Astrocyte (in vitro differentiated cells and primary cell): ENCODE data around the gene COL26A1. TPM values are rescaled to one million over a fixed set of nuclear protein-coding genes. Genes with fewer than 3 reads are reported as not detected.

ENCODE experiments used
- DNase-seq: peaks from one replicate; pipeline ENCODE4 v3.0.0-alpha.2; 2010; ENCODE audit warnings: low read depth
- FAIRE-seq: peaks from 2 replicates; lab custom pipeline; 2011; peaks lifted over from hg19 to GRCh38; lab: Jason Lieb, UNC
- H2AFZ ChIP-seq: 2 replicates; pipeline ENCODE4 v1.6.0; 2012; ENCODE audit warnings: low read depth, low read length, inconsistent platforms
- H3K27ac ChIP-seq: 2 replicates; pipeline ENCODE4 v1.5.1; 2011; ENCODE audit warnings: low read depth, low read length, inconsistent platforms
- H3K27me3 ChIP-seq: 2 replicates; pipeline ENCODE4 v1.6.0; 2011; ENCODE audit warnings: low read length, inconsistent platforms; ENCODE audit not compliant: insufficient read depth
- H3K36me3 ChIP-seq: 2 replicates; pipeline ENCODE4 v1.5.1; 2011; ENCODE audit warnings: low read length, inconsistent platforms; ENCODE audit not compliant: insufficient read depth
- H3K4me1 ChIP-seq: 2 replicates; pipeline ENCODE4 v1.5.1; 2011; ENCODE audit warnings: low read length, inconsistent platforms; ENCODE audit not compliant: insufficient read depth
- H3K4me2 ChIP-seq: 2 replicates; pipeline ENCODE4 v1.6.0; 2012; ENCODE audit warnings: low read length, inconsistent platforms
- H3K4me3 ChIP-seq: 2 replicates; pipeline ENCODE4 v1.5.1; 2011; ENCODE audit warnings: low read depth, mild to moderate bottlenecking, low read length, inconsistent platforms; ENCODE audit not compliant: insufficient read depth
- H3K79me2 ChIP-seq: 2 replicates; pipeline ENCODE4 v1.6.0; 2012; ENCODE audit warnings: mild to moderate bottlenecking, low read length, inconsistent platforms; ENCODE audit not compliant: insufficient read depth
- H3K9ac ChIP-seq: 2 replicates; pipeline ENCODE4 v1.6.0; 2012; ENCODE audit warnings: mild to moderate bottlenecking, low read length, inconsistent platforms
- H3K9me3 ChIP-seq: 2 replicates; pipeline ENCODE4 v1.5.1; 2012; ENCODE audit warnings: low read depth, mild to moderate bottlenecking, low read length, inconsistent platforms; ENCODE audit not compliant: insufficient read depth
- H4K20me1 ChIP-seq: 2 replicates; pipeline ENCODE4 v1.6.0; 2012; ENCODE audit warnings: low read length, inconsistent platforms; ENCODE audit not compliant: insufficient read depth
- H3K27ac Mint-ChIP-seq: one replicate; pipeline ENCODE4 v1.8.0; 2021; ENCODE audit warnings: mild to moderate bottlenecking, mixed read lengths; ENCODE audit not compliant: unreplicated experiment
- H3K27me3 Mint-ChIP-seq: one replicate; pipeline ENCODE4 v1.8.0; 2021; ENCODE audit warnings: low read depth, mixed read lengths; ENCODE audit not compliant: unreplicated experiment
- H3K36me3 Mint-ChIP-seq: one replicate; pipeline ENCODE4 v1.8.0; 2021; ENCODE audit warnings: low read depth, mixed read lengths; ENCODE audit not compliant: unreplicated experiment
- H3K4me1 Mint-ChIP-seq: one replicate; pipeline ENCODE4 v1.8.0; 2021; ENCODE audit warnings: low read depth, mixed read lengths; ENCODE audit not compliant: unreplicated experiment
- H3K4me3 Mint-ChIP-seq: one replicate; pipeline ENCODE4 v1.8.0; 2021; ENCODE audit warnings: mild to moderate bottlenecking, moderate library complexity, mixed read lengths; ENCODE audit not compliant: unreplicated experiment
- H3K9me3 Mint-ChIP-seq: one replicate; pipeline ENCODE4 v1.8.0; 2021; ENCODE audit warnings: mild to moderate bottlenecking, mixed read lengths; ENCODE audit not compliant: unreplicated experiment
- CTCF ChIP-seq: IDR thresholded peaks from 2 replicates; pipeline ENCODE4 v1.5.1; 2011; ENCODE audit warnings: low read depth, mild to moderate bottlenecking, inconsistent platforms, low read length, moderate library complexity; ENCODE audit not compliant: insufficient read depth
- EZH2 ChIP-seq: IDR thresholded peaks from 2 replicates; pipeline ENCODE4 v1.6.1; 2012; ENCODE audit warnings: mild to moderate bottlenecking, low read length, inconsistent platforms; ENCODE audit not compliant: insufficient read depth
- total RNA-seq: library from RNA; stranded (reverse); gene quantifications from 2 replicates; pipeline ENCODE4 v1.2.1, GENCODE V29; 2021

Gene COL26A1
- total RNA-seq, 1 donor from 2014 or later = 7.1 TPM

GRCh38 chr7:101522021-101522420 is 159.3 kb downstream of the COL26A1 start:
- H3K4me1 Mint-ChIP-seq = no peaks in the 10 kb centered on the region
- peaks cover 2% of the 10 kb centered on the region for H3K36me3 Mint-ChIP-seq
- Histone ChIP-seq H3K4me2 (no peak overlapping the region), H3K79me2 (no peaks in the 10 kb centered on the region), H3K9ac (no peak overlapping the region), H3K4me3 (no peak overlapping the region), H3K4me1 (no peaks in the 10 kb centered on the region), H3K27ac (no peak overlapping the region), H3K36me3 (no peaks in the 10 kb centered on the region), H2AFZ (no peak overlapping the region), H3K9me3 (no peaks in the 10 kb centered on the region), H3K27me3 (peaks cover 24% of the 10 kb centered on the region), H4K20me1 (no peaks in the 10 kb centered on the region)
- H3K9me3 Mint-ChIP-seq = peaks cover 3% of the 10 kb centered on the region
- no peak overlapping the region for H3K27ac Mint-ChIP-seq
- DNase-seq (no peak), FAIRE-seq (no peak)
- peaks cover 35% of the 10 kb centered on the region for H3K27me3 Mint-ChIP-seq
- no peak overlapping the region for H3K4me3 Mint-ChIP-seq
- TF ChIP-seq CTCF (no peak), EZH2 (no peak)

GRCh38 chr7:101527844-101528667 is 165.4 kb downstream of the COL26A1 start:
- DNase-seq = peak; percentile 34
- no peak overlapping the region for H3K27ac ChIP-seq
- Mint-ChIP-seq H3K9me3 (no peaks in the 10 kb centered on the region), H3K27ac (no peak overlapping the region), H3K27me3 (peaks cover 22% of the 10 kb centered on the region), H3K4me1 (no peaks in the 10 kb centered on the region), H3K4me3 (no peak overlapping the region), H3K36me3 (no peaks in the 10 kb centered on the region)
- H4K20me1 ChIP-seq = no peaks in the 10 kb centered on the region
- FAIRE-seq = no peak
- H3K79me2 ChIP-seq = no peaks in the 10 kb centered on the region
- peaks cover 12% of the 10 kb centered on the region for H3K27me3 ChIP-seq
- H3K4me2 ChIP-seq = peak overlapping the region; percentile 31
- H3K9me3 ChIP-seq = no peaks in the 10 kb centered on the region
- H2AFZ ChIP-seq = peak overlapping the region; percentile 9
- H3K9ac ChIP-seq = no peak overlapping the region
- no peaks in the 10 kb centered on the region for H3K36me3 ChIP-seq
- no peak overlapping the region for H3K4me3 ChIP-seq
- H3K4me1 ChIP-seq = peaks cover 6% of the 10 kb centered on the region
- TF ChIP-seq CTCF = no peak
- TF ChIP-seq EZH2 = no peak

- Histone ChIP-seq H3K36me3 (no peaks in the 10 kb centered on the region), H3K9me3 (no peaks in the 10 kb centered on the region), H3K4me1 (peaks cover 6% of the 10 kb centered on the region), H3K79me2 (no peaks in the 10 kb centered on the region), H3K27me3 (peaks cover 10% of the 10 kb centered on the region), H3K4me3 (no peak overlapping the region), H2AFZ (no peak overlapping the region), H3K9ac (no peak overlapping the region), H3K4me2 (no peak overlapping the region), H3K27ac (no peak overlapping the region), H4K20me1 (no peaks in the 10 kb centered on the region)
- no peak for FAIRE-seq
- Mint-ChIP-seq H3K27me3 (peaks cover 27% of the 10 kb centered on the region), H3K36me3 (no peaks in the 10 kb centered on the region), H3K9me3 (no peaks in the 10 kb centered on the region), H3K4me3 (no peak overlapping the region), H3K27ac (no peak overlapping the region), H3K4me1 (no peaks in the 10 kb centered on the region)
- no peak for DNase-seq
- TF ChIP-seq CTCF (no peak), EZH2 (no peak)
Measured at GRCh38 chr7:101529560-101529959, 166.9 kb downstream of the COL26A1 start.
